Parathyroid adenoma (tissue), 2 donors: ENCODE measurements around the gene ESYT2.

Experiments
- H2AFZ ChIP-seq: fragments of 300-600 bp; sonication (generic); one replicate; pipeline ENCODE4 v1.7.0; 2017; ENCODE audit warnings: antibody characterized with exemption, mild to moderate bottlenecking
- H3K27ac ChIP-seq: fragments of 300-600 bp; sonication (generic); one replicate; pipeline ENCODE4 v1.7.0; 2017
- H3K27me3 ChIP-seq: fragments of 300-600 bp; sonication (generic); one replicate; pipeline ENCODE4 v1.7.0; 2017; ENCODE audit warnings: low read length; ENCODE audit not compliant: control insufficient read depth, insufficient read depth
- H3K36me3 ChIP-seq: fragments of 300-600 bp; sonication (generic); one replicate; pipeline ENCODE4 v1.7.0; 2017; ENCODE audit warnings: low read length; ENCODE audit not compliant: control insufficient read depth, insufficient read depth
- H3K4me1 ChIP-seq: fragments of 300-600 bp; sonication (generic); one replicate; pipeline ENCODE4 v1.7.0; 2017; ENCODE audit warnings: control low read depth
- H3K4me2 ChIP-seq: fragments of 300-600 bp; sonication (generic); one replicate; pipeline ENCODE4 v1.7.0; 2017; ENCODE audit warnings: low read length
- H3K4me3 ChIP-seq: fragments of 300-600 bp; sonication (generic); one replicate; pipeline ENCODE4 v1.7.0; 2017; ENCODE audit warnings: low read depth, low read length
- H3K79me2 ChIP-seq: fragments of 300-600 bp; sonication (generic); one replicate; pipeline ENCODE4 v1.7.0; 2017; ENCODE audit warnings: control low read depth
- H3K9ac ChIP-seq: fragments of 300-600 bp; sonication (generic); one replicate; pipeline ENCODE4 v1.7.0; 2017; ENCODE audit warnings: mild to moderate bottlenecking
- H3K9me3 ChIP-seq: fragments of 300-600 bp; sonication (generic); one replicate; pipeline ENCODE4 v1.7.0; 2017; ENCODE audit warnings: low read length; ENCODE audit not compliant: control insufficient read depth
- TF ChIP-seq, protein P1 (sequence below): fragments of 300-600 bp; sonication (generic); IDR thresholded peaks from one replicate; pipeline ENCODE4 v1.7.0; 2017; ENCODE audit warnings: antibody characterized with exemption, mild to moderate bottlenecking
- donor health status: primary hyperparathyroidism.

The ESYT2 gene

DNA sequence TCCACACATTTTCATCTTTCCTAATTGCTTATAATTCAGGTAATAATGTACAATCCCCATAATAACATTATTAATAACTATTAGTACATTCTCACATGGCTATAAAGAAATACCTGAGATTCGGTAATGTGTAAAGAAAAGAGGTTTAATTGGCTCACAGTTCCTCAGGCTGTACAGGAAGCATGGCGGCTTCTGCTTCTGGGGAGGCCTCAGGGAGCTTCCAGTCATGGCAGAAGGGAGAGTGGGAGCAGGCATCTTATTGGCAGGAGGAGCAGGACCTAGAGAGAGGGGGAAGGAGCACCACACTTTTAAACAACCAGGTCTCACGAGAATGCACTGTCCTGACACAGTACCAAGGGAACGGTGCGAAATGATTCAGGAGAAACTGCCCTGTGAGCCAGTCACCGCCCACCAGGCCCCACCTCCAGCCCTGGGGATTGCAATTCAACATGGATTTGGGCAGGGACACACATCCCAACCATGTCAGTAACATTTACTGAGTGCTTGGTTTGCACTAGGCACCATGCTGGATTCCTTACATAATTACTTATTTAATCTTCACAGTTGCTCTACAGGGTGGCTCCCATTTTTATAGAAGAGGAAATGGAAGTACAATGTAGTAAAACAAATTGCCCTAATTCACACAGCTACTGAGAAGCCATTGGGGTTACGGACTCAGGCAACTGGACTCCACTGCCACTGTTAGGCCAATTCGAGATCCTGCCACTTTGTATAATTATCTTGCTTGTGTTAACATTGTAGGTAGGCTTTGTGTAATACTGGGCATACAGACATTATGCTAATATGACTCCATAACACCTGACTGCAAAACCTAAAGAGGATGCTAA is 8.7 kb upstream of the ESYT2 start:
- H3K4me3 ChIP-seq, result no peak overlapping the region
- no peak overlapping the region for H3K4me2 ChIP-seq
- H2AFZ ChIP-seq, result no peak overlapping the region
- TF ChIP-seq, protein P1, sequence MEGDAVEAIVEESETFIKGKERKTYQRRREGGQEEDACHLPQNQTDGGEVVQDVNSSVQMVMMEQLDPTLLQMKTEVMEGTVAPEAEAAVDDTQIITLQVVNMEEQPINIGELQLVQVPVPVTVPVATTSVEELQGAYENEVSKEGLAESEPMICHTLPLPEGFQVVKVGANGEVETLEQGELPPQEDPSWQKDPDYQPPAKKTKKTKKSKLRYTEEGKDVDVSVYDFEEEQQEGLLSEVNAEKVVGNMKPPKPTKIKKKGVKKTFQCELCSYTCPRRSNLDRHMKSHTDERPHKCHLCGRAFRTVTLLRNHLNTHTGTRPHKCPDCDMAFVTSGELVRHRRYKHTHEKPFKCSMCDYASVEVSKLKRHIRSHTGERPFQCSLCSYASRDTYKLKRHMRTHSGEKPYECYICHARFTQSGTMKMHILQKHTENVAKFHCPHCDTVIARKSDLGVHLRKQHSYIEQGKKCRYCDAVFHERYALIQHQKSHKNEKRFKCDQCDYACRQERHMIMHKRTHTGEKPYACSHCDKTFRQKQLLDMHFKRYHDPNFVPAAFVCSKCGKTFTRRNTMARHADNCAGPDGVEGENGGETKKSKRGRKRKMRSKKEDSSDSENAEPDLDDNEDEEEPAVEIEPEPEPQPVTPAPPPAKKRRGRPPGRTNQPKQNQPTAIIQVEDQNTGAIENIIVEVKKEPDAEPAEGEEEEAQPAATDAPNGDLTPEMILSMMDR, result no peak
- no peak overlapping the region for H3K9ac ChIP-seq
- no peaks in the 10 kb centered on the region for H3K27me3 ChIP-seq
- no peaks in the 10 kb centered on the region for H3K9me3 ChIP-seq
- H3K4me1 ChIP-seq, result no peaks in the 10 kb centered on the region
- H3K27ac ChIP-seq, result no peak overlapping the region
- no peaks in the 10 kb centered on the region for H3K79me2 ChIP-seq
- H3K36me3 ChIP-seq, result no peaks in the 10 kb centered on the region

DNA sequence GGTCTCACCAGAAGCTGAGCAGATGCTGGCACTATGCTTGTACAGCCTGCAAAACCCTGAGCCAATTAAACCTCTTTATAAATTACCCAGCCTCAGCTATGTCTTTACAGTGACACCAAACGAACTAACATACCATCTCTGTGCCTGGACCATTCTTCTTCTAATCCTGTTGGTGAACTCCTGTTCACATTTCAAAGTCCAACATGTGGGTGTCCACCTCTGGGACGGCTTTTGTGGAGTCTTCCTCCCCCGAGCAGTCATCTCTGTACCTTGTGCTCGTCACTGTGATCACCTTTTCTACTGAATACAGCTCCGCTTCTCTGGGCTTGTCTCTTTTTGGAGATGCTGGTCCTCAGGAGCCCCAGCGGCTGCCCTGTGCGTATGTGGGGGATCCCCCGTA is 7.4 kb upstream of the ESYT2 start:
- H3K4me1 ChIP-seq, result no peaks in the 10 kb centered on the region
- H3K79me2 ChIP-seq, result no peaks in the 10 kb centered on the region
- H3K9me3 ChIP-seq, result no peaks in the 10 kb centered on the region
- no peak overlapping the region for H3K9ac ChIP-seq
- TF ChIP-seq, protein P1, result no peak
- no peaks in the 10 kb centered on the region for H3K27me3 ChIP-seq
- no peak overlapping the region for H3K4me3 ChIP-seq
- no peak overlapping the region for H2AFZ ChIP-seq
- no peak overlapping the region for H3K27ac ChIP-seq
- no peak overlapping the region for H3K4me2 ChIP-seq
- no peaks in the 10 kb centered on the region for H3K36me3 ChIP-seq

DNA sequence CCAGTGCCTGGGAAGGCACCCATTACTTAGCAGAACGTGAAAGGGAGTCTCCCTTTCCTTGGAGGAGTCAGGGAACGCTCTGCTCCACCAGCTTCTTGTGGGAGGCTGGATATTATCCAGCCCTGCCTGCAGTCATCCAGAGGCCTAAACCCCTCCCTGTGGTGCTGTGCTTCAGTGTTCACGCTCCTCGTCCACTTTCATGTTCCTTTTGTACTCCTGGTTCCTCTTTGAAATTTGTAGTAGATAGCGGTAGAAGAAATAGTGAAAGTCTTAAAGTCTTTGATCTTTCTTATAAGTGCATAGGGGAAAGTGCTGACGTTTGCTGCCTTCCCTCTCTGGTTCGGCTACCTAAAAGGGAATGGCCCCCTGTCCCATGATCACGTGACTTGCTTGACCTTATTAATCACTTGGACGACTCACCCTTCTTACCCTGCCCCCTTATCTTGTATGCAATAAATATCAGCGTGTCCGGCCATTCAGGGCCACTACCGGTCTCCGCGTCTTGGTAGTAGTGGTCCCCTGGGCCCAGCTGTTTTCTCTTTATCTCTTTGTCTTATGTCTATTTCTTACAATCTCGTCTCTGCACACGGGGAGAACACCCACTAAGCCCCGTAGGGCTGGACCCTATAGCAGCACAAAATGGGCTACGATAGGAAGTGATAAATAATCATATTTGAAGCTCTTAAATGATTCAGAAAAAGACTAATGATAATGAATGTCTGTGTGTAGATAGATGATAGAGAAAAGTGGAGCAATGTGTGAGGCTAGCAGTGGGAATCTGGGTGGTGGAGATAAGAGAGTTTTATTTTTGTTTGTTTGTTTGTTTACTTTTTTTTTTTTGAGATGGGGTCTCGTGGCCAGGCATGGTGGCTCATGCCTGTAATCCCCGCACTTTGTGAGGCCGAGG is 5.8 kb upstream of the ESYT2 start:
- Histone ChIP-seq H3K9ac (no peak overlapping the region), H3K4me2 (no peak overlapping the region), H2AFZ (no peak overlapping the region), H3K27me3 (no peaks in the 10 kb centered on the region), H3K4me3 (no peak overlapping the region), H3K9me3 (no peaks in the 10 kb centered on the region), H3K79me2 (no peaks in the 10 kb centered on the region), H3K27ac (no peak overlapping the region), H3K36me3 (no peaks in the 10 kb centered on the region), H3K4me1 (peaks cover 3% of the 10 kb centered on the region)
- TF ChIP-seq, protein P1, result no peak

DNA sequence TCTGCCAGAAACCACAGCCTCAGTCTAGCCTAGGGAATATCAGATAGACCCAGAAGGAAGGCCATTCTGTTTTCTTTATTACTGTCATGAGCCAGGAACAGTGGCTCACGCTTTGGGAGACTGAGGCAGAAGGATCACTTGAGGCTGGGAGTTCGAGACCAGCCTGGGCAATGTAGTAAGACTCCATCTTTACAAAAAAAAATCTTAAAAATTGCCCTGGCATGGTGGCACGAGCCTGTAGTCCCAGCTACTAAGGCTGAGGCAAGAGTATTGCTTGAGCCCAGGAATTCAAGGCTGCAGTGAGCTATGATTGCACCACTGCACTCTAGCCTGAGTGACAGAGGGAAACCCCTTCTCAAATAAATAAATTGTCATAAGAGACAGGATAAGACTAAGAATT is 3.7 kb upstream of the ESYT2 start:
- Histone ChIP-seq H3K36me3 (no peaks in the 10 kb centered on the region), H3K4me1 (peaks cover 3% of the 10 kb centered on the region), H3K79me2 (no peaks in the 10 kb centered on the region), H3K9ac (no peak overlapping the region), H3K4me3 (no peak overlapping the region), H2AFZ (no peak overlapping the region), H3K27ac (no peak overlapping the region), H3K4me2 (no peak overlapping the region), H3K27me3 (no peaks in the 10 kb centered on the region), H3K9me3 (no peaks in the 10 kb centered on the region)
- TF ChIP-seq, protein P1, result no peak
